HEK293 (cell line): Measurements from ENCODE around the gene TBX3.

Experiments used
- CTCF ChIA-PET: fragments of 350-600 bp; formaldehyde crosslinking; extraction: SDS; loops from one replicate; lab custom pipeline; 2021; ENCODE audit warnings: antibody characterized with exemption; lab: Yijun Ruan, JAX
- POLR2A ChIA-PET: fragments of 300-600 bp; formaldehyde crosslinking; extraction: SDS; loops from one replicate; lab custom pipeline; 2020; ENCODE audit warnings: antibody characterized with exemption, inconsistent platforms; lab: Yijun Ruan, JAX
- H3K27ac ChIP-seq: fragments of 200-500 bp; sonication (Bioruptor generic); 2 replicates; pipeline ENCODE4 v1.5.1; 2014; ENCODE audit warnings: low read depth, low read length, control low read depth, inconsistent platforms; ENCODE audit errors: extremely low read depth
- H3K36me3 ChIP-seq, 2 experiments: fragments of 200-500 bp in 1 of 2; sonication (Bioruptor generic) in 1 of 2; 1 replicate in 1 of 2; 2 replicates in 1 of 2; pipeline ENCODE4 v1.5.1; 2014 to 2017; ENCODE audit warnings: inconsistent platforms in 2 of 2, low read length in 2 of 2; ENCODE audit not compliant: control insufficient read depth in 2 of 2, insufficient read depth in 1 of 2
- H3K4me1 ChIP-seq: fragments of 200-500 bp; sonication (Bioruptor generic); 2 replicates; pipeline ENCODE4 v1.5.1; 2014; ENCODE audit warnings: mild to moderate bottlenecking, low read length, inconsistent platforms; ENCODE audit not compliant: control insufficient read depth, insufficient read depth
- H3K4me3 ChIP-seq: 2 replicates; pipeline ENCODE4 v1.5.1; 2011; ENCODE audit warnings: low read depth, mild to moderate bottlenecking, control low read depth, low read length, moderate library complexity
- H3K9me3 ChIP-seq: fragments of 200-500 bp; sonication (Bioruptor generic); 2 replicates; pipeline ENCODE4 v1.5.1; 2014; ENCODE audit warnings: low read depth, low read length, inconsistent platforms; ENCODE audit not compliant: control insufficient read depth, insufficient read depth
- GLIS1 ChIP-seq: fragments of 450-650 bp; formaldehyde crosslinking; IDR thresholded peaks from 2 replicates; pipeline ENCODE4 v1.5.1; 2016; ENCODE audit warnings: missing biosample characterization, missing genetic modification characterization
- KLF10 ChIP-seq: fragments of 450-650 bp; IDR thresholded peaks from 2 replicates; pipeline ENCODE4 v1.5.1; 2018; ENCODE audit warnings: missing biosample characterization, mild to moderate bottlenecking, missing genetic modification characterization
- KLF7 ChIP-seq: fragments of 450-650 bp; formaldehyde crosslinking; IDR thresholded peaks from 2 replicates; pipeline ENCODE4 v1.5.1; 2016; ENCODE audit warnings: missing biosample characterization, missing genetic modification characterization, borderline replicate concordance
- MZF1 ChIP-seq: fragments of 450-650 bp; formaldehyde crosslinking; IDR thresholded peaks from 2 replicates; pipeline ENCODE4 v1.5.1; 2017; ENCODE audit warnings: missing biosample characterization, missing genetic modification characterization, borderline replicate concordance
- PRDM4 ChIP-seq: fragments of 450-650 bp; formaldehyde crosslinking; IDR thresholded peaks from 2 replicates; pipeline ENCODE4 v1.5.1; 2017; ENCODE audit warnings: missing biosample characterization, missing genetic modification characterization
- SALL2 ChIP-seq: fragments of 450-650 bp; formaldehyde crosslinking; IDR thresholded peaks from 2 replicates; pipeline ENCODE4 v1.5.0; 2017; ENCODE audit warnings: missing biosample characterization, mild to moderate bottlenecking, missing genetic modification characterization, borderline replicate concordance
- SP3 ChIP-seq: fragments of 450-650 bp; formaldehyde crosslinking; IDR thresholded peaks from 2 replicates; pipeline ENCODE4 v1.5.1; 2016; ENCODE audit warnings: missing biosample characterization, missing genetic modification characterization
- TSHZ1 ChIP-seq: fragments of 450-650 bp; formaldehyde crosslinking; IDR thresholded peaks from 2 replicates; pipeline ENCODE4 v1.5.1; 2016; ENCODE audit warnings: missing biosample characterization, missing genetic modification characterization, borderline replicate concordance
- ZBTB21 ChIP-seq: fragments of 450-650 bp; formaldehyde crosslinking; IDR thresholded peaks from 2 replicates; pipeline ENCODE4 v1.5.1; 2017; ENCODE audit warnings: missing biosample characterization, missing genetic modification characterization
- ZFP3 ChIP-seq: fragments of 450-650 bp; formaldehyde crosslinking; IDR thresholded peaks from 2 replicates; pipeline ENCODE4 v1.5.1; 2016; ENCODE audit warnings: low read depth, missing biosample characterization, missing genetic modification characterization
- ZNF184 ChIP-seq: fragments of 450-650 bp; IDR thresholded peaks from 2 replicates; pipeline ENCODE4 v1.5.1; 2018; ENCODE audit warnings: missing biosample characterization, mild to moderate bottlenecking, missing genetic modification characterization
- ZNF266 ChIP-seq: fragments of 450-650 bp; formaldehyde crosslinking; IDR thresholded peaks from 2 replicates; pipeline ENCODE4 v1.5.1; 2016; ENCODE audit warnings: missing biosample characterization, missing genetic modification characterization, low read depth
- ZNF362 ChIP-seq: fragments of 450-650 bp; formaldehyde crosslinking; IDR thresholded peaks from 2 replicates; pipeline ENCODE4 v1.5.1; 2016; ENCODE audit warnings: missing biosample characterization, missing genetic modification characterization
- ZNF391 ChIP-seq: fragments of 450-650 bp; formaldehyde crosslinking; IDR thresholded peaks from 2 replicates; pipeline ENCODE4 v1.5.1; 2016; ENCODE audit warnings: low read depth, missing biosample characterization, missing genetic modification characterization, borderline replicate concordance
- ZNF510 ChIP-seq: fragments of 450-650 bp; formaldehyde crosslinking; IDR thresholded peaks from 2 replicates; pipeline ENCODE4 v1.5.1; 2018; ENCODE audit warnings: mild to moderate bottlenecking, missing genetic modification characterization, missing biosample characterization; ENCODE audit not compliant: insufficient replicate concordance
- ZNF560 ChIP-seq: fragments of 450-650 bp; formaldehyde crosslinking; IDR thresholded peaks from 2 replicates; pipeline ENCODE4 v1.5.1; 2017; ENCODE audit warnings: missing biosample characterization, missing genetic modification characterization, borderline replicate concordance
- ZNF585B ChIP-seq: fragments of 450-650 bp; formaldehyde crosslinking; IDR thresholded peaks from 2 replicates; pipeline ENCODE4 v1.5.1; 2016; ENCODE audit warnings: missing biosample characterization, missing genetic modification characterization
- ZNF610 ChIP-seq: fragments of 450-650 bp; formaldehyde crosslinking; IDR thresholded peaks from 2 replicates; pipeline ENCODE4 v1.5.1; 2016; ENCODE audit warnings: missing biosample characterization, missing genetic modification characterization, borderline replicate concordance
- ZNF621 ChIP-seq: fragments of 450-650 bp; formaldehyde crosslinking; IDR thresholded peaks from 2 replicates; pipeline ENCODE4 v1.5.1; 2017; ENCODE audit warnings: missing biosample characterization, missing genetic modification characterization
- ZNF670 ChIP-seq: fragments of 450-650 bp; formaldehyde crosslinking; IDR thresholded peaks from 2 replicates; pipeline ENCODE4 v1.5.1; 2016; ENCODE audit warnings: missing biosample characterization, missing genetic modification characterization, low read depth
- ZNF677 ChIP-seq: fragments of 450-650 bp; IDR thresholded peaks from 2 replicates; pipeline ENCODE4 v1.5.0; 2018; ENCODE audit warnings: missing biosample characterization, mild to moderate bottlenecking, missing genetic modification characterization, moderate library complexity
- ZNF792 ChIP-seq: fragments of 450-650 bp; formaldehyde crosslinking; IDR thresholded peaks from 2 replicates; pipeline ENCODE4 v1.5.1; 2016; ENCODE audit warnings: missing biosample characterization, missing genetic modification characterization
- TF ChIP-seq, protein P1 (sequence below): fragments of 450-650 bp; formaldehyde crosslinking; IDR thresholded peaks from 2 replicates; pipeline ENCODE4 v1.5.1; 2017; ENCODE audit warnings: missing biosample characterization, missing genetic modification characterization

The TBX3 gene

DNA sequence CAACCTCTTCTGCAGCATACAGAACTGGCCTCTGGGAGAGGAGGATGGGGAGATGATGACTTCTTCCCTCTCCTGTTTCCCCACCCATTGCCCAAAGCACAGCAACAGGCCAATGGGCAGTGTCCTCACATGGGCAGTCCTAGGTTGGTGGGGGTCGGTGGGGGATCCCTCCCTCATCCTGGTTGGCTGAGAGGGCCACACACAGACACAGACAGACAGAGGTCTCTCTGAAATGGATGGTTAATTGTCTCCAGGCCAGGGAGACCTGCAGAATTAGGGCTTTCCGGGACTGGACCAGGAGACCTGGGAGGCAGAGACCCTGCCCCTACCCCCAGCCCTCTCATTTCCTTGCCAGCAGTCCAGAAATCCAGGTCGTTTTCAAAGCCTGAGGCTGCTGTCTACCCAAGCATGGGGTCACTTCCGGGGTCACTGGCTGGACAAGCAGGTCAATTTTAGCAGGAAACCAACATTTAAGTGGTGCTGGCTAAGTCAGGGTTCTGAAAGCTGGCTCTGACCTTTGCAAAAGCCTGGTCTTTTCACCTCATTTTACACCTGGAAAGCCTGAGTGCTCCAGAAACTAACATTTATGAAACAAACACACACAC lies 48.6 kb upstream of the TBX3 start:
- POLR2A ChIA-PET = no interaction called here

GRCh38 chr12:114729731-114730130 lies 45.8 kb upstream of the TBX3 start:
- ChIA-PET POLR2A (no interaction called here), CTCF (no interaction called here)
- no peak for TF ChIP-seq KLF7

More for the DNA sequence above, 48.6 kb upstream of the TBX3 start:
- no peaks in the 10 kb centered on the region for H3K36me3 ChIP-seq
- H3K27ac ChIP-seq = no peak overlapping the region
- CTCF ChIA-PET = no interaction called here
- no peaks in the 10 kb centered on the region for H3K9me3 ChIP-seq
- TF ChIP-seq ZNF266 (no peak), ZNF677 (tag by site-specific recombination) (no peak), ZNF362 (tag by site-specific recombination) (no peak), ZBTB21 (no peak), ZNF510 (tag by site-specific recombination) (no peak), PRDM4 (tag by site-specific recombination) (no peak), ZNF670 (tag by site-specific recombination) (no peak), ZNF391 (tag by site-specific recombination) (no peak), SALL2 (tag by site-specific recombination) (no peak)
- TF ChIP-seq, all 188 proteins: peak for 0
- Histone ChIP-seq H3K4me1 (no peaks in the 10 kb centered on the region), H3K4me3 (no peak overlapping the region)

GRCh38 chr12:114726092-114726710 lies 42.2 kb upstream of the TBX3 start:
- ChIA-PET POLR2A (no interaction called here), CTCF (no interaction called here)
- Histone ChIP-seq H3K27ac (no peak overlapping the region), H3K4me1 (no peaks in the 10 kb centered on the region), H3K9me3 (no peaks in the 10 kb centered on the region), H3K36me3 (no peaks in the 10 kb centered on the region), H3K4me3 (no peak overlapping the region)
- TF ChIP-seq SP3 (tag by site-specific recombination) (no peak), ZNF184 (0 out of 2 replicates have a peak, but pooled peaks have one; percentile 7), ZNF610 (tag by site-specific recombination) (no peak), ZNF792 (no peak), ZNF621 (tag by site-specific recombination) (no peak), KLF10 (no peak), ZNF585B (no peak), ZNF560 (tag by site-specific recombination) (no peak), MZF1 (tag by site-specific recombination) (no peak), GLIS1 (peak; percentile 48; the same call in 1 of the 2 replicates), ZFP3 (no peak), TSHZ1 (tag by site-specific recombination) (no peak)
- TF ChIP-seq, protein P1, sequence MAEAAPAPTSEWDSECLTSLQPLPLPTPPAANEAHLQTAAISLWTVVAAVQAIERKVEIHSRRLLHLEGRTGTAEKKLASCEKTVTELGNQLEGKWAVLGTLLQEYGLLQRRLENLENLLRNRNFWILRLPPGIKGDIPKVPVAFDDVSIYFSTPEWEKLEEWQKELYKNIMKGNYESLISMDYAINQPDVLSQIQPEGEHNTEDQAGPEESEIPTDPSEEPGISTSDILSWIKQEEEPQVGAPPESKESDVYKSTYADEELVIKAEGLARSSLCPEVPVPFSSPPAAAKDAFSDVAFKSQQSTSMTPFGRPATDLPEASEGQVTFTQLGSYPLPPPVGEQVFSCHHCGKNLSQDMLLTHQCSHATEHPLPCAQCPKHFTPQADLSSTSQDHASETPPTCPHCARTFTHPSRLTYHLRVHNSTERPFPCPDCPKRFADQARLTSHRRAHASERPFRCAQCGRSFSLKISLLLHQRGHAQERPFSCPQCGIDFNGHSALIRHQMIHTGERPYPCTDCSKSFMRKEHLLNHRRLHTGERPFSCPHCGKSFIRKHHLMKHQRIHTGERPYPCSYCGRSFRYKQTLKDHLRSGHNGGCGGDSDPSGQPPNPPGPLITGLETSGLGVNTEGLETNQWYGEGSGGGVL (tag by site-specific recombination) = no peak

More at GRCh38 chr12:114729731-114730130, 45.8 kb upstream of the TBX3 start:
- Histone ChIP-seq H3K27ac (no peak overlapping the region), H3K4me1 (no peaks in the 10 kb centered on the region), H3K36me3 (no peaks in the 10 kb centered on the region), H3K9me3 (no peaks in the 10 kb centered on the region), H3K4me3 (no peak overlapping the region)
